ENCODE results near the gene ST6GALNAC1. TPM values are rescaled to one million over a fixed set of nuclear protein-coding genes. Genes with fewer than 3 reads are reported as not detected.

ST6GALNAC1 gene
- total and polyA plus RNA-seq, 2 of the 4 experiments (the other 2 are of a cell fraction), result not detected

- WGBS, 2 experiments (ENCODE audit: extremely low coverage in 2 of 2, insufficient read length in 1 of 2), result no CpG with 5 or more reads among the region's 6 CpGs
- H2BK120ac ChIP-seq (ENCODE audit: low read depth, low read length), result no peak overlapping the region
- no peaks in the 10 kb centered on the region for H3K79me1 ChIP-seq (ENCODE audit: low read depth in 1 of 2, low read length in 2 of 2)
- no peak overlapping the region for H3K4me2 ChIP-seq (ENCODE audit: low read depth, low read length)
- no peak overlapping the region for H3K4ac ChIP-seq (ENCODE audit: low read depth, low read length)
- H2BK20ac ChIP-seq (ENCODE audit: low read depth, low read length), result no peak overlapping the region
- DNase-seq (no peak), ATAC-seq (ENCODE audit: low read depth) (no peak)
- H3K14ac ChIP-seq (replicated peaks; ENCODE audit: low read depth, low read length), result no peak overlapping the region
- ChIA-PET POLR2A (ENCODE audit: unreplicated experiment) (no interaction called here), CTCF (interaction anchor here (2.1 to 2.4 kb wide), 2 partner anchors 68 to 102 kb away, joined by 7 to 19 read pairs; no protein-coding TSS in a partner anchor)
- H3K9me3 ChIP-seq (ENCODE audit: control insufficient read depth, insufficient read depth, low read length), result no peaks in the 10 kb centered on the region
- peaks cover 2% of the 10 kb centered on the region; the same call in 1 of the 2 replicates for H3K4me1 ChIP-seq (ENCODE audit: control insufficient read depth, insufficient read depth, low read length)
- in situ Hi-C loops (cut with MboI; ENCODE audit: low sequenced_read_pairs), result no loop called here
- H4K5ac ChIP-seq (ENCODE audit: low read depth, low read length), result no peak overlapping the region
- no peak overlapping the region for H3K27ac ChIP-seq (ENCODE audit: insufficient read depth, low read length)
- no peaks in the 10 kb centered on the region for H3K9me1 ChIP-seq (ENCODE audit: insufficient read depth, low read length)
- H2AK9ac ChIP-seq (replicated peaks; ENCODE audit: low read depth, low read length, poor library complexity), result no peak overlapping the region
- H4K91ac ChIP-seq (ENCODE audit: insufficient read depth, low read depth, low read length), result no peak overlapping the region
- no peak overlapping the region for H3K9ac ChIP-seq (ENCODE audit: low read depth, low read length)
- H4K8ac ChIP-seq (ENCODE audit: low read depth in 2 of 2, low read length in 2 of 2), result no peak overlapping the region
- no peak overlapping the region for H3K18ac ChIP-seq (ENCODE audit: low read depth, low read length)
- dilution Hi-C loops (cut with HindIII; ENCODE audit: low sequenced_read_pairs, unreplicated experiment), result no loop called here
- TF ChIP-seq BHLHE40 (IDR thresholded peaks at IDR 0.05; ENCODE audit: low read depth, low read length) (no peak), NFE2L2 (IDR thresholded peaks at IDR 0.05; ENCODE audit: low read depth, low read length) (no peak), RCOR1 (IDR thresholded peaks at IDR 0.05; ENCODE audit: insufficient replicate concordance, low read length) (no peak), MXI1 (IDR thresholded peaks at IDR 0.05; ENCODE audit: borderline replicate concordance, low read depth, low read length) (no peak), RAD21 (IDR thresholded peaks at IDR 0.05; ENCODE audit: low read length) (no peak), SMC3 (IDR thresholded peaks at IDR 0.05; ENCODE audit: low read depth, low read length) (no peak), CHD1 (IDR thresholded peaks at IDR 0.05; ENCODE audit: low read depth, low read length) (no peak), CEBPB (IDR thresholded peaks at IDR 0.05; ENCODE audit: low read depth, low read length) (no peak), MAZ (IDR thresholded peaks at IDR 0.05; ENCODE audit: borderline replicate concordance, low read depth, low read length) (no peak), MAFK (IDR thresholded peaks at IDR 0.05; ENCODE audit: low read depth, low read length) (no peak), USF2 (IDR thresholded peaks at IDR 0.05; ENCODE audit: low read depth, low read length) (no peak), FOS (IDR thresholded peaks at IDR 0.05; ENCODE audit: low read depth, low read length) (no peak), RFX5 (IDR thresholded peaks at IDR 0.05; ENCODE audit: low read depth, low read length) (no peak), POLR2A (IDR thresholded peaks at IDR 0.05; ENCODE audit: low read depth, low read length) (no peak)
- TF ChIP-seq, protein P1, sequence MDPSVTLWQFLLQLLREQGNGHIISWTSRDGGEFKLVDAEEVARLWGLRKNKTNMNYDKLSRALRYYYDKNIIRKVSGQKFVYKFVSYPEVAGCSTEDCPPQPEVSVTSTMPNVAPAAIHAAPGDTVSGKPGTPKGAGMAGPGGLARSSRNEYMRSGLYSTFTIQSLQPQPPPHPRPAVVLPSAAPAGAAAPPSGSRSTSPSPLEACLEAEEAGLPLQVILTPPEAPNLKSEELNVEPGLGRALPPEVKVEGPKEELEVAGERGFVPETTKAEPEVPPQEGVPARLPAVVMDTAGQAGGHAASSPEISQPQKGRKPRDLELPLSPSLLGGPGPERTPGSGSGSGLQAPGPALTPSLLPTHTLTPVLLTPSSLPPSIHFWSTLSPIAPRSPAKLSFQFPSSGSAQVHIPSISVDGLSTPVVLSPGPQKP (IDR thresholded peaks at IDR 0.05; ENCODE audit: borderline replicate concordance, low read depth, low read length), result no peak
- TF ChIP-seq, protein P2, sequence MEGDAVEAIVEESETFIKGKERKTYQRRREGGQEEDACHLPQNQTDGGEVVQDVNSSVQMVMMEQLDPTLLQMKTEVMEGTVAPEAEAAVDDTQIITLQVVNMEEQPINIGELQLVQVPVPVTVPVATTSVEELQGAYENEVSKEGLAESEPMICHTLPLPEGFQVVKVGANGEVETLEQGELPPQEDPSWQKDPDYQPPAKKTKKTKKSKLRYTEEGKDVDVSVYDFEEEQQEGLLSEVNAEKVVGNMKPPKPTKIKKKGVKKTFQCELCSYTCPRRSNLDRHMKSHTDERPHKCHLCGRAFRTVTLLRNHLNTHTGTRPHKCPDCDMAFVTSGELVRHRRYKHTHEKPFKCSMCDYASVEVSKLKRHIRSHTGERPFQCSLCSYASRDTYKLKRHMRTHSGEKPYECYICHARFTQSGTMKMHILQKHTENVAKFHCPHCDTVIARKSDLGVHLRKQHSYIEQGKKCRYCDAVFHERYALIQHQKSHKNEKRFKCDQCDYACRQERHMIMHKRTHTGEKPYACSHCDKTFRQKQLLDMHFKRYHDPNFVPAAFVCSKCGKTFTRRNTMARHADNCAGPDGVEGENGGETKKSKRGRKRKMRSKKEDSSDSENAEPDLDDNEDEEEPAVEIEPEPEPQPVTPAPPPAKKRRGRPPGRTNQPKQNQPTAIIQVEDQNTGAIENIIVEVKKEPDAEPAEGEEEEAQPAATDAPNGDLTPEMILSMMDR (conservative IDR thresholded peaks at IDR 0.05; ENCODE audit: low read depth, low read length), result no peak
- H3K56ac ChIP-seq (ENCODE audit: extremely low read depth, insufficient read depth, low read length), result no peak overlapping the region
- H2BK15ac ChIP-seq (ENCODE audit: low read depth, low read length), result no peak overlapping the region
- H2AK5ac ChIP-seq (ENCODE audit: low read depth, low read length), result no peak overlapping the region
- H2BK5ac ChIP-seq (ENCODE audit: low read depth, low read length, poor library complexity, severe bottlenecking), result no peak overlapping the region
- intact Hi-C loops (cut with micrococcal nuclease), result no loop called here
- H4K20me1 ChIP-seq (ENCODE audit: insufficient read depth, low read length), result no peaks in the 10 kb centered on the region
- peaks cover 17% of the 10 kb centered on the region for H3K27me3 ChIP-seq (ENCODE audit: control insufficient read depth, insufficient read depth, low read length)
- BruUV-seq (replicated peaks), result no TSS peak
- H2AFZ ChIP-seq (replicated peaks; ENCODE audit: low read length, poor library complexity), result no peak overlapping the region
- H3K36me3 ChIP-seq (ENCODE audit: control insufficient read depth, insufficient read depth, low read length), result no peaks in the 10 kb centered on the region
- H3K23ac ChIP-seq (ENCODE audit: low read depth, low read length), result no peak overlapping the region
- H3K4me3 ChIP-seq (ENCODE audit: insufficient read depth, low read depth, low read length), result no peak overlapping the region
Measured at GRCh38 chr17:76625496-76625895, 18.1 kb downstream of the ST6GALNAC1 start.
